Measurements from ENCODE around the gene HOXD4.

DNA sequence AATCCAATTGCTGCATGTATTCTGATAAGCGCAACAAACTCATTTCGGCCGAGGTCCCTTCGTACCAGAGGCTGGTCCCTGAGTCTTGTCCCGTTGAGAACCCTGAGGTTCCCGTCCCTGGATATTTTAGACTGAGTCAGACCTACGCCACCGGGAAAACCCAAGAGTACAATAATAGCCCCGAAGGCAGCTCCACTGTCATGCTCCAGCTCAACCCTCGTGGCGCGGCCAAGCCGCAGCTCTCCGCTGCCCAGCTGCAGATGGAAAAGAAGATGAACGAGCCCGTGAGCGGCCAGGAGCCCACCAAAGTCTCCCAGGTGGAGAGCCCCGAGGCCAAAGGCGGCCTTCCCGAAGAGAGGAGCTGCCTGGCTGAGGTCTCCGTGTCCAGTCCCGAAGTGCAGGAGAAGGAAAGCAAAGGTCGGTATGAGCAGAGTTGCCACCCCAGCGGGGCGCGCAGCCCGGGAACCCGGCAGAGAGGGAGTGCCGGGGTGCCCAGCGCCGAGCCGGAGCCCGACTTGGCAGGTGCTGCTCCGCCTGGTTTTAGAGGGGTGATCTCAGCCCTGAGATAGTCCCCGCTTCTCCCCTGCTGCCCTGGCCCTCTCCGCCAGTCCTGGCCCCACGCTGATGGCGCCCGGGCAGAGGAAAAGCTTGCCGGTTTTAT lies 34.1 kb upstream of the HOXD4 start:
- TF ChIP-seq TCF7L2 (IDR thresholded peaks at IDR 0.05; ENCODE audit: borderline replicate concordance, extremely low read depth, insufficient read depth, insufficient read length) = no peak
- no peak for TF ChIP-seq SIN3A (IDR thresholded peaks at IDR 0.05; ENCODE audit: low read depth)
- no peak for TF ChIP-seq POLR2A (IDR thresholded peaks at IDR 0.05; ENCODE audit: borderline replicate concordance, extremely low read depth, insufficient read depth, insufficient read length)
- no peak for TF ChIP-seq RAD21 (IDR thresholded peaks at IDR 0.05; ENCODE audit: low read depth)
- TF ChIP-seq, protein P1, sequence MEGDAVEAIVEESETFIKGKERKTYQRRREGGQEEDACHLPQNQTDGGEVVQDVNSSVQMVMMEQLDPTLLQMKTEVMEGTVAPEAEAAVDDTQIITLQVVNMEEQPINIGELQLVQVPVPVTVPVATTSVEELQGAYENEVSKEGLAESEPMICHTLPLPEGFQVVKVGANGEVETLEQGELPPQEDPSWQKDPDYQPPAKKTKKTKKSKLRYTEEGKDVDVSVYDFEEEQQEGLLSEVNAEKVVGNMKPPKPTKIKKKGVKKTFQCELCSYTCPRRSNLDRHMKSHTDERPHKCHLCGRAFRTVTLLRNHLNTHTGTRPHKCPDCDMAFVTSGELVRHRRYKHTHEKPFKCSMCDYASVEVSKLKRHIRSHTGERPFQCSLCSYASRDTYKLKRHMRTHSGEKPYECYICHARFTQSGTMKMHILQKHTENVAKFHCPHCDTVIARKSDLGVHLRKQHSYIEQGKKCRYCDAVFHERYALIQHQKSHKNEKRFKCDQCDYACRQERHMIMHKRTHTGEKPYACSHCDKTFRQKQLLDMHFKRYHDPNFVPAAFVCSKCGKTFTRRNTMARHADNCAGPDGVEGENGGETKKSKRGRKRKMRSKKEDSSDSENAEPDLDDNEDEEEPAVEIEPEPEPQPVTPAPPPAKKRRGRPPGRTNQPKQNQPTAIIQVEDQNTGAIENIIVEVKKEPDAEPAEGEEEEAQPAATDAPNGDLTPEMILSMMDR (IDR thresholded peaks at IDR 0.05 in 2 of 3, conservative IDR thresholded peaks at IDR 0.05 in 1 of 3; ENCODE audit: borderline replicate concordance in 1 of 3, insufficient read depth in 1 of 3, low read depth in 2 of 3, low read length in 2 of 3) = no peak
- TF ChIP-seq, protein P2, sequence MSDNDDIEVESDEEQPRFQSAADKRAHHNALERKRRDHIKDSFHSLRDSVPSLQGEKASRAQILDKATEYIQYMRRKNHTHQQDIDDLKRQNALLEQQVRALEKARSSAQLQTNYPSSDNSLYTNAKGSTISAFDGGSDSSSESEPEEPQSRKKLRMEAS (IDR thresholded peaks at IDR 0.05) = no peak
- TF ChIP-seq POLR2AphosphoS5 (IDR thresholded peaks at IDR 0.05; ENCODE audit: low read depth, low read length) = no peak
